Colonic mucosa (tissue), 4 donors: Measurements from ENCODE around the gene CACNA2D4. TPM values are rescaled to one million over a fixed set of nuclear protein-coding genes. Genes with fewer than 3 reads are reported as not detected.

ENCODE experiments used
- DNase-seq: peaks from one replicate; pipeline ENCODE4 v3.0.0-alpha.2; 2020
- H3K27ac ChIP-seq: fragments of 200-600 bp; one replicate; pipeline ENCODE4 v1.8.0; 2021
- H3K27me3 ChIP-seq: fragments of 200-600 bp; one replicate; pipeline ENCODE4 v1.8.0; 2021
- H3K36me3 ChIP-seq: fragments of 200-600 bp; one replicate; pipeline ENCODE4 v1.8.0; 2021
- H3K4me1 ChIP-seq: fragments of 200-600 bp; one replicate; pipeline ENCODE4 v1.8.0; 2021; ENCODE audit warnings: mild to moderate bottlenecking
- H3K4me3 ChIP-seq: fragments of 200-600 bp; one replicate; pipeline ENCODE4 v1.8.0; 2021
- H3K9ac ChIP-seq, 2 donors: one replicate each; pipeline ENCODE4 v1.7.0; 2013; ENCODE audit warnings: control low read depth in 2 of 2, low read depth in 2 of 2, low read length in 2 of 2
- H3K9me3 ChIP-seq: fragments of 200-600 bp; one replicate; pipeline ENCODE4 v1.8.0; 2021
- intact Hi-C: fragments of 100-400 bp; cut with DNase I; formaldehyde crosslinking; loops from one replicate; pipeline ENCODE4 v1.14.1; 2022
- total RNA-seq, 2 donors: library from RNA; stranded (reverse); fragmentation: NEBNext Ultra II Directional in 1 of 2; extraction: Animal tissue kit (Norgen Biotek cat#: 25700) in 1 of 2; gene quantifications; one replicate each; pipeline ENCODE4 v1.2.1, GENCODE V29; 2021
- TF ChIP-seq, protein P1 (sequence below): fragments of 200-600 bp; IDR thresholded peaks from one replicate; pipeline ENCODE4 v1.8.0; 2022; ENCODE audit warnings: antibody characterized with exemption, mild to moderate bottlenecking
- donor health status: healthy.
- donor health status: DM: no; HTN: no; CAD: no.
- donor health status: DM: no; HTN: no; CAD: no.

The CACNA2D4 gene
- total RNA-seq, 2 donors from 2014 or later, result 3.3 to 3.7 TPM

DNA sequence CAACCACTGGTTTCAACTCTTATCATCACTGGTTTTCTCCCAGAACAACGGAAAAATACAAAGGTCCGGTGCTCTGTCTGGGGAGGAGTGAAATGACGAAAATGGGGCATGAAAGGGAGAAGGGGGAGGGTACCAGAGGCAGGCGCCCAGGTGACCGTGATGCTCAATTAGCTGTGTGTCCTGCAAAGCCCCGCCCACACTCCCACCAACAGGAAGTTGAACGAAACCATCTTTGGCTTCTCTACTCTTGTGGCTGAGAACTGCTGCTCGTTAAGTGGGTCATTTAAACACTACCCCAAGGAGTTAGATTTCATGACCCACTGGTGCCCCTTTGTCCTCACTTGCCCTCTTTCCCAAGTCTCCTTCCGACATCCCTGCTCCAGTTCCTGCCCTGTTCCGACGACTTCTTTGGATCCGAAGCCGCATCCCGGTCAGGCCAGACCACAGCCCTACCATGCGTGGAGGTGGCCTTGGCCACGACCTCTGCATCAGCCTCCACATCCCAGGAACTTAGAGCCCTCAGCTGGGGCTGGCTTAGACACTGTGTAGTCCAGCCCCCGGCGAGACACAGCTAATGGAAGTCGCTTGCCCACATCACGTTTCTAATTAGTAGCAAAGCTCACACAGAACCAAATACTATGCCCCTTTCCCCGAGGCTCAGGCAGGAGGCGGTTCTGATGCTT lies 109.5 kb downstream of the CACNA2D4 start:
- no peak for DNase-seq
- intact Hi-C loops, result loop anchor here (5.0 kb wide), 1 partner anchor 118 kb away; no protein-coding TSS in a partner anchor
- H3K9ac ChIP-seq, result no peak overlapping the region
- no peaks in the 10 kb centered on the region for H3K9me3 ChIP-seq
- H3K27ac ChIP-seq, result no peak overlapping the region
- TF ChIP-seq, protein P1, sequence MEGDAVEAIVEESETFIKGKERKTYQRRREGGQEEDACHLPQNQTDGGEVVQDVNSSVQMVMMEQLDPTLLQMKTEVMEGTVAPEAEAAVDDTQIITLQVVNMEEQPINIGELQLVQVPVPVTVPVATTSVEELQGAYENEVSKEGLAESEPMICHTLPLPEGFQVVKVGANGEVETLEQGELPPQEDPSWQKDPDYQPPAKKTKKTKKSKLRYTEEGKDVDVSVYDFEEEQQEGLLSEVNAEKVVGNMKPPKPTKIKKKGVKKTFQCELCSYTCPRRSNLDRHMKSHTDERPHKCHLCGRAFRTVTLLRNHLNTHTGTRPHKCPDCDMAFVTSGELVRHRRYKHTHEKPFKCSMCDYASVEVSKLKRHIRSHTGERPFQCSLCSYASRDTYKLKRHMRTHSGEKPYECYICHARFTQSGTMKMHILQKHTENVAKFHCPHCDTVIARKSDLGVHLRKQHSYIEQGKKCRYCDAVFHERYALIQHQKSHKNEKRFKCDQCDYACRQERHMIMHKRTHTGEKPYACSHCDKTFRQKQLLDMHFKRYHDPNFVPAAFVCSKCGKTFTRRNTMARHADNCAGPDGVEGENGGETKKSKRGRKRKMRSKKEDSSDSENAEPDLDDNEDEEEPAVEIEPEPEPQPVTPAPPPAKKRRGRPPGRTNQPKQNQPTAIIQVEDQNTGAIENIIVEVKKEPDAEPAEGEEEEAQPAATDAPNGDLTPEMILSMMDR, result no peak
- H3K4me3 ChIP-seq, result no peak overlapping the region
- no peaks in the 10 kb centered on the region for H3K4me1 ChIP-seq
- H3K36me3 ChIP-seq, result no peaks in the 10 kb centered on the region
- no peaks in the 10 kb centered on the region for H3K27me3 ChIP-seq

GRCh38 chr12:1808036-1808797 lies 110.2 kb downstream of the CACNA2D4 start:
- H3K36me3 ChIP-seq, result no peaks in the 10 kb centered on the region
- TF ChIP-seq, protein P1, result no peak
- H3K27me3 ChIP-seq, result no peaks in the 10 kb centered on the region
- H3K9me3 ChIP-seq, result no peaks in the 10 kb centered on the region
- no peaks in the 10 kb centered on the region for H3K4me1 ChIP-seq
- no peak for DNase-seq
- no peak overlapping the region for H3K4me3 ChIP-seq
- no peak overlapping the region for H3K9ac ChIP-seq
- intact Hi-C loops, result loop anchor here (5.0 kb wide), 1 partner anchor 119 kb away; no protein-coding TSS in a partner anchor
- H3K27ac ChIP-seq, result no peak overlapping the region

DNA sequence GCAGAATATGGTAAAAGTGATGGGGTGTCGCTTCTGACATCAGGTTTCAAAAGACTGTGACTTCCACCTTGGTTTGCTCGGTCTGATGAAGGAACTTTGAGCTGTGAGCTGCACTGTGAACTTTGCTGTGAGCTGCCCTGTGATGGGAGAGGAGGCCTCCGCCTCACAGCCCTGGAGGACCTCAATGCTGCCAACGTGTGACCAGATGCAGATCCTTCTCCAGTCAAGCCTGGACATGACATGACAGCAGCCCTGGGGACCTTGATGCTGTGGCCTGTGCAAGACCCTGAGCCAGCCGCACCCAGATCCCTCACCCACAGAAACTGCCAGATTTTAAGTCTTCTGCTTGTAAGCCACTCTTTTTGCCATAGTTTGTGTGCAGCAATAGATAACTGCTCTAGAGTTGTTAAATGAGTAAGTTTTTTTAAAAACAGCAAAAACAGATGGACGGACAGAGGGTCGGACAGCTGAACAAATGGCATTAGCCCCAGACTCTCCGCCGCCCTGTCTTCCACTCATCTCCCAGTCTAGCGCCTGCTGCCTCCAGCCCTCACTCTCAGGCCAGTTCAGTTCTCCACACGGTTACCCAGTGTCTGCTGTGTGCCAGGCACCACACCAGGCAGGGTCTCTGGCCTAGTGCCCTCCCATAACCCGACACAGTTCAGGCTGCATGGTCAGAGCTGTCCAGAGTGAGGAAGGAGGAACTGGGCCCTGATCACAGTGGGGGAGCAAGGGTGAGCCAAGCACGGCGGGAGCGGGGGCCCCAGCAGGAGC lies 111.2 kb downstream of the CACNA2D4 start:
- Histone ChIP-seq H3K27ac (no peak overlapping the region), H3K4me1 (no peaks in the 10 kb centered on the region), H3K9me3 (no peaks in the 10 kb centered on the region), H3K27me3 (no peaks in the 10 kb centered on the region), H3K36me3 (no peaks in the 10 kb centered on the region), H3K4me3 (no peak overlapping the region), H3K9ac (no peak overlapping the region)
- intact Hi-C loops, result loop anchor here (5.0 kb wide), 1 partner anchor 120 kb away; no protein-coding TSS in a partner anchor
- no peak for DNase-seq
- TF ChIP-seq, protein P1, result no peak

DNA sequence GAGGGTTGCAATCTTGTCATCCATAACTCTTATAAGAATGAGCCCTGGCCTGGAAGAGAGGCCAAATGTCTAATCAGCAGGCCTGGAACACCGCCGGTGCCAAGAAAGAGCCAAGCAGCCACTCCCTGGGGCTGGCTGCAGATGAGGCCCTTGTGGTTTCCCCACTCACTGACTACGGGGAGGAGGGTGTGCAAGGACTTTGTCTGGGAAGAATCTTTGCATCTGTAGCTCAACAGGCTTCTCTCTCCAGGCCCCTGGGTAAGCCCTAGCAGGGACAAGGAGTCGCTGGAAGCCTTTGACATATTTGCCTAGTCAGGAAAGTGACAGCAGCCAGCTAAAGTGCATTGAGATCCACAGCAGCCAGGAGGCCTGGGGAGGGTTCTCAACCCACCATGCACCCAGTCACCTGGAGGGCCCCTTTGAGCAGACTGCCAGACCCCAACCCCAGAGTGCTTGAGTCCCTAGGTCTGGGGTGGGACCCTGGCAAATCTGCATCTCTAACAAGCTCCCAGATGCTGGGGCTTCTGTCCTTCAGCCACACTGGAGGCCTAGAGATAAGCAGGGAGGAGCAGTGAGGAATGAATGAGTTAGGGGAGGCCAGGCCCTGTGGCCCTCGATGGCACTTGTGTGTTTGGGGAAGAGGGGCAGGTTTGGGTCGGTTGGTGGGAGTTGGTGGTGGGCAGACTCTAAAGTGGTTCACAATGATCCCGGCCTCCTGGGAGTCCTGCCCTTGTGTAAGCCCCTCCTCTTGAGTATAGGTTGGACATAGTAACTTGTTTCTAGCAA lies 112.0 kb downstream of the CACNA2D4 start:
- H3K27ac ChIP-seq, result no peak overlapping the region
- no peak overlapping the region for H3K9ac ChIP-seq
- intact Hi-C loops, result loop anchor here (5.0 kb wide), 1 partner anchor 121 kb away; no protein-coding TSS in a partner anchor

More for the DNA sequence above, 112.0 kb downstream of the CACNA2D4 start:
- H3K27me3 ChIP-seq, result no peaks in the 10 kb centered on the region
- no peaks in the 10 kb centered on the region for H3K4me1 ChIP-seq
- DNase-seq, result no peak
- no peaks in the 10 kb centered on the region for H3K9me3 ChIP-seq
- no peaks in the 10 kb centered on the region for H3K36me3 ChIP-seq
- no peak overlapping the region for H3K4me3 ChIP-seq
- TF ChIP-seq, protein P1, result no peak
